Gastrocnemius medialis (tissue), 4 donors: Measurements from ENCODE around the gene S100A10. TPM values are rescaled to one million over a fixed set of nuclear protein-coding genes. Genes with fewer than 3 reads are reported as not detected.

ENCODE experiments used
- ATAC-seq, 2 donors: fragments of 150-250 bp; one replicate each; pipeline ENCODE4 v1.9.1; 2016
- DNase-seq, 2 donors: peaks; one replicate each; pipeline ENCODE4 v3.0.0-alpha.2; 2019
- H3K27ac ChIP-seq, 4 donors: fragments of 200-600 bp; sonication (generic); 1 replicate in 1 of 4; 2 replicates in 3 of 4; pipeline ENCODE4 v1.5.1; 2016 to 2018; ENCODE audit warnings: mild to moderate bottlenecking in 2 of 4, moderate library complexity in 1 of 4
- H3K27me3 ChIP-seq, 3 donors: fragments of 200-600 bp; sonication (generic) in 2 of 3; 1 replicate in 1 of 3; 2 replicates in 2 of 3; pipeline versions ENCODE4 v1.5.1 to v1.6.0; 2016 to 2019; ENCODE audit warnings: mild to moderate bottlenecking in 1 of 3, moderate library complexity in 1 of 3
- H3K36me3 ChIP-seq, 2 donors: fragments of 200-600 bp; sonication (generic) in 1 of 2; one replicate each; pipeline ENCODE4 v1.5.1; 2017 to 2018
- H3K4me1 ChIP-seq, 2 donors: fragments of 200-600 bp; sonication (generic) in 1 of 2; one replicate each; pipeline ENCODE4 v1.5.1; 2016 to 2017; ENCODE audit warnings: mild to moderate bottlenecking in 2 of 2
- H3K4me3 ChIP-seq, 4 donors: fragments of 200-600 bp; sonication (generic) in 3 of 4; 1 replicate in 1 of 4; 2 replicates in 3 of 4; pipeline ENCODE4 v1.5.1; 2016 to 2019; ENCODE audit warnings: mild to moderate bottlenecking in 2 of 4
- H3K9me3 ChIP-seq, 3 donors: fragments of 200-600 bp; sonication (generic) in 2 of 3; 1 replicate in 1 of 3; 2 replicates in 2 of 3; pipeline ENCODE4 v1.5.1; 2016 to 2019
- POLR2A ChIP-seq, 2 donors: fragments of 450-650 bp; IDR thresholded peaks; one replicate each; pipeline ENCODE4 v1.6.1; 2017; ENCODE audit warnings: antibody characterized with exemption in 2 of 2, mild to moderate bottlenecking in 2 of 2, moderate library complexity in 2 of 2
- in situ Hi-C, 4 donors: fragments of 200-750 bp; cut with MboI; loops; one replicate each; pipeline versions ENCODE4 v1.15.0 to v1.8.0; 2017; ENCODE audit warnings: low sequenced_read_pairs in 4 of 4
- intact Hi-C: fragments of 100-400 bp; cut with DNase I; formaldehyde crosslinking; loops from one replicate; pipeline ENCODE4 v1.15.1; 2023; ENCODE audit warnings: low total_unique reads
- total RNA-seq, 4 donors: library from RNA; depleted of rRNA; stranded (reverse); fragments of >200 nt; gene quantifications; one replicate each; pipeline versions ENCODE4 v1.1.0 to v1.2.3, GENCODE V29; 2016
- TF ChIP-seq, protein P1 (sequence below), 5 experiments: fragments of 450-650 bp in 3 of 5; fragments of 200-600 bp in 2 of 5; sonication (generic) in 2 of 5; IDR thresholded peaks in 4 of 5; conservative IDR thresholded peaks in 1 of 5; 1 replicate in 4 of 5; 2 replicates in 1 of 5; pipeline ENCODE4 v1.5.1; 2016 to 2019; ENCODE audit warnings: antibody characterized with exemption in 5 of 5, mild to moderate bottlenecking in 3 of 5, moderate library complexity in 3 of 5

Gene S100A10
- total RNA-seq, 4 donors from 2014 or later: 6.4 to 60.3 (median 28.0) TPM

DNA sequence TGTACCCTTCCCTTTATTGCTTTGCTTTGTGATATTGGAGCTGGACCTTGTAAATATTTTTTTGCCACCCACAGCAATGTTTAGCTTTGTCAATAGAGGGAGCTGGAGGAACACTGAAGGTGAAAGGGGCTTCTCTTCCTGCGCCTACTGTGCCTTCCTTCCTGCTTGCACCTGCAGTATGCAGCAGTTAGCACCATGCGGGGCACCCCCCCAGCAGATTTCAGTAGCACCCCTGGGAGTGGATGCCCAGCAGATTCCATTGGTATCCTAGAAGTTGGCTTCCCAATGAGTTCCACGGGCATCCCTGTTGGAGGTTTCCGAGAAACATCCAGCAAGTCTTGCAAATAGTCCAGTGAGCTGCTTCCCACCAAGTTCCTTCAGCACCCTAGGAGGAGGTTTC lies 25.6 kb downstream of the S100A10 start:
- DNase-seq (no peak), ATAC-seq (no peak)
- Histone ChIP-seq H3K27me3 (no peaks in the 10 kb centered on the region), H3K27ac (no peak overlapping the region), H3K4me3 (no peak overlapping the region), H3K36me3 (no peaks in the 10 kb centered on the region), H3K9me3 (no peaks in the 10 kb centered on the region), H3K4me1 (peaks cover 0 to 3% of the 10 kb centered on the region in 2 donors)
- intact Hi-C loops (no loop called here), in situ Hi-C loops (no loop called here)
- TF ChIP-seq, protein P1, sequence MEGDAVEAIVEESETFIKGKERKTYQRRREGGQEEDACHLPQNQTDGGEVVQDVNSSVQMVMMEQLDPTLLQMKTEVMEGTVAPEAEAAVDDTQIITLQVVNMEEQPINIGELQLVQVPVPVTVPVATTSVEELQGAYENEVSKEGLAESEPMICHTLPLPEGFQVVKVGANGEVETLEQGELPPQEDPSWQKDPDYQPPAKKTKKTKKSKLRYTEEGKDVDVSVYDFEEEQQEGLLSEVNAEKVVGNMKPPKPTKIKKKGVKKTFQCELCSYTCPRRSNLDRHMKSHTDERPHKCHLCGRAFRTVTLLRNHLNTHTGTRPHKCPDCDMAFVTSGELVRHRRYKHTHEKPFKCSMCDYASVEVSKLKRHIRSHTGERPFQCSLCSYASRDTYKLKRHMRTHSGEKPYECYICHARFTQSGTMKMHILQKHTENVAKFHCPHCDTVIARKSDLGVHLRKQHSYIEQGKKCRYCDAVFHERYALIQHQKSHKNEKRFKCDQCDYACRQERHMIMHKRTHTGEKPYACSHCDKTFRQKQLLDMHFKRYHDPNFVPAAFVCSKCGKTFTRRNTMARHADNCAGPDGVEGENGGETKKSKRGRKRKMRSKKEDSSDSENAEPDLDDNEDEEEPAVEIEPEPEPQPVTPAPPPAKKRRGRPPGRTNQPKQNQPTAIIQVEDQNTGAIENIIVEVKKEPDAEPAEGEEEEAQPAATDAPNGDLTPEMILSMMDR (IDR thresholded peaks at IDR 0.05 in 4 of 5, conservative IDR thresholded peaks at IDR 0.05 in 1 of 5): peak in 4 of 5 experiments; percentile 27 to 64 (median 50)
- no peak for TF ChIP-seq POLR2A (IDR thresholded peaks at IDR 0.05)

DNA sequence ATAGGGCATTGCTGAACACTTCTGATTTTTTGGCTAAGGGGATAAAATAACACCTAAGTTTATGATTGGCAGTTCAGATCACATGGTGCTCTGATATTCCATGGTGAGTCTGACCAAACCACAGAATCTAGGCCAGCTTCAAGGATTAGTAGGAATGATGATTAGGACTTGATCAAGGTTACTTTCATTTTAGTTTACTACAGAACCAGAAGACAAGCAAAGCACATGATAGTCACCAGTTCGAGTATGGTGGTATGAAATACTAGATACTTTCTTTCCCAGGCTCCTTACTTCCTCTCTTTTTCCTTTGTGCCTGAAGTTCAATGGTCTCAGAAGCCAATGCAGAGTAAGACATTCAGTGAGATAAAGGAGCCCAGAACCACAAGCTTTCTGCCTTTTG lies 26.6 kb downstream of the S100A10 start:
- Histone ChIP-seq H3K4me3 (no peak overlapping the region), H3K27ac (no peak overlapping the region), H3K9me3 (no peaks in the 10 kb centered on the region), H3K4me1 (peaks cover 0 to 3% of the 10 kb centered on the region in 2 donors), H3K27me3 (no peaks in the 10 kb centered on the region), H3K36me3 (no peaks in the 10 kb centered on the region)
- in situ Hi-C loops: no loop called here
- no peak for DNase-seq
- intact Hi-C loops: no loop called here
- TF ChIP-seq, protein P1 (IDR thresholded peaks at IDR 0.05 in 4 of 5, conservative IDR thresholded peaks at IDR 0.05 in 1 of 5): no peak
- no peak for TF ChIP-seq POLR2A (IDR thresholded peaks at IDR 0.05)
- no peak for ATAC-seq

DNA sequence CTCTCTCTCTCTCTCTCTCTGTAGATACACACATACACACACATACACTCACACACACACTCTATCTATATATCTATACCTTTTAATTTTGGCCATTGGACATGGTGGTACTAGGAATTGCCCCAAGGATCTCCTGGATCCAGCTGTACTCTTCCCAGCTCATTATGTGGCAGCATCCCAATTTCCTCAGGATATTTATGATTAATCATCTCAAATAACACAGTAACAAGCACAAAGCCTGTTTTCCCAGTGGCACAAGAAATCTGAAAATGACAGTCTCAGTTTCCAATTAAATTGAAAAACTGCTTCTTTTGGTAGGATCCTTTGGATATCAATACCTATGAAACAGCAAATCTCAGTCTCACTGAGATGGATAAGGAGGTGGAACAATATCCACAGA lies 27.6 kb downstream of the S100A10 start:
- in situ Hi-C loops: no loop called here
- Histone ChIP-seq H3K27me3 (no peaks in the 10 kb centered on the region), H3K4me1 (peaks cover 0 to 3% of the 10 kb centered on the region in 2 donors), H3K9me3 (no peaks in the 10 kb centered on the region), H3K36me3 (no peaks in the 10 kb centered on the region), H3K4me3 (no peak overlapping the region), H3K27ac (no peak overlapping the region)
- no peak for TF ChIP-seq POLR2A (IDR thresholded peaks at IDR 0.05)
- TF ChIP-seq, protein P1 (IDR thresholded peaks at IDR 0.05 in 4 of 5, conservative IDR thresholded peaks at IDR 0.05 in 1 of 5): no peak
- intact Hi-C loops: no loop called here
- DNase-seq (no peak), ATAC-seq (no peak)

DNA sequence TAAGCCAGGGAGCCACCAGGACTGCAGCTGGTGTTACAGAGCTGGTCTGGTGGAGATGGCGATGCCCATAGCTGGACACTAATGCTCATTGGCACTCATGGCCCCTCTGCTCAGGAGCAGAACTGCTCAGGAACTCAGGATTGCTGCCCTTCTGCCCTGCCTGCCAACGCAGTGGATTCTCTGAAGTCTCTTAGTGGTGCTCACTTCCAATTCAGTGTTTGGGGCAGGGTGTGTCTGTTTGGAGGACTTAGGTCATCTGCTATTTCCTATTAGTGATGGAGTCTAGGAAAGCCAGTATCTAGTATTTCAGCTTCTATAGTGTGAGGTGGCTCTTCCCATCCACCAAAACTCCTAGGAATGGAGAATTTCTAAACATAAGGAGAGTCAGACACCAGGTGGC lies 29.1 kb downstream of the S100A10 start:
- no peaks in the 10 kb centered on the region for H3K9me3 ChIP-seq
- ATAC-seq (no peak), DNase-seq (no peak)
- no peak overlapping the region for H3K27ac ChIP-seq
- no peaks in the 10 kb centered on the region for H3K27me3 ChIP-seq
- no peaks in the 10 kb centered on the region for H3K36me3 ChIP-seq
- no peak overlapping the region for H3K4me3 ChIP-seq
- in situ Hi-C loops: no loop called here
- no peak for TF ChIP-seq POLR2A (IDR thresholded peaks at IDR 0.05)
- TF ChIP-seq, protein P1 (IDR thresholded peaks at IDR 0.05 in 4 of 5, conservative IDR thresholded peaks at IDR 0.05 in 1 of 5): no peak
- peaks cover 0 to 3% of the 10 kb centered on the region in 2 donors for H3K4me1 ChIP-seq
- intact Hi-C loops: loop anchor here (5.0 kb wide), 1 partner anchor 33 kb away; no protein-coding TSS in a partner anchor

DNA sequence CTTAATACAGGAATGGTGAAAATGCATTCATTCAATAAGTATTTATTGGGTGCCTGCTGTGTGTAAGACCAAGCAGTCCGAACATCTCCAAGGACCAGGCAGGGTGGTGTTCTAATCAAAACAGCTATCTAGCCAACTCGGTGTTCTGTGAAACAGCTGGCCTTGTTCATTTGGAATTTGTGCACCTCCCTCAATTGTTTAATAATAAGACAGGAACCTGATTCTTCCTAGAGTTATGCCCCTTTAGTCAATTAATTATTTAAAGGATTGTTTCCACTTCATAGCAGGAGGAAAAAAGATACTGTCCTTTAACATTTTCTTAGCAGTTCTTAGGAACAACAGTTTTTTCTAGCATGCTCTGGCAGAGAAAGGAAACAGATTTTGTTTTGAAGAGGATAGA lies 30.4 kb downstream of the S100A10 start:
- H3K36me3 ChIP-seq: no peaks in the 10 kb centered on the region
- H3K9me3 ChIP-seq: no peaks in the 10 kb centered on the region
- no peak overlapping the region for H3K4me3 ChIP-seq
- H3K27ac ChIP-seq: peak overlapping the region in 2 of 4 donors; percentile 0 to 28
- peaks cover 0 to 3% of the 10 kb centered on the region in 2 donors for H3K4me1 ChIP-seq
- ATAC-seq: peak in 1 of 2 donors; percentile 18
- no peak for DNase-seq
- H3K27me3 ChIP-seq: no peaks in the 10 kb centered on the region
- in situ Hi-C loops: no loop called here
- intact Hi-C loops: loop anchor here (5.0 kb wide), 1 partner anchor 34 kb away; no protein-coding TSS in a partner anchor
- no peak for TF ChIP-seq POLR2A (IDR thresholded peaks at IDR 0.05)
- TF ChIP-seq, protein P1 (IDR thresholded peaks at IDR 0.05 in 4 of 5, conservative IDR thresholded peaks at IDR 0.05 in 1 of 5): no peak
